GM18502 (cell line): Measurements from ENCODE around the gene PLBD1.

Source experiments
- ATAC-seq: cut with Tn5 transposase; IDR thresholded peaks from one replicate; pipeline ENCODE4 v1.9.1; 2021; ENCODE audit warnings: mild to moderate bottlenecking; ENCODE audit not compliant: unreplicated experiment, poor library complexity

PLBD1 gene, protein sequence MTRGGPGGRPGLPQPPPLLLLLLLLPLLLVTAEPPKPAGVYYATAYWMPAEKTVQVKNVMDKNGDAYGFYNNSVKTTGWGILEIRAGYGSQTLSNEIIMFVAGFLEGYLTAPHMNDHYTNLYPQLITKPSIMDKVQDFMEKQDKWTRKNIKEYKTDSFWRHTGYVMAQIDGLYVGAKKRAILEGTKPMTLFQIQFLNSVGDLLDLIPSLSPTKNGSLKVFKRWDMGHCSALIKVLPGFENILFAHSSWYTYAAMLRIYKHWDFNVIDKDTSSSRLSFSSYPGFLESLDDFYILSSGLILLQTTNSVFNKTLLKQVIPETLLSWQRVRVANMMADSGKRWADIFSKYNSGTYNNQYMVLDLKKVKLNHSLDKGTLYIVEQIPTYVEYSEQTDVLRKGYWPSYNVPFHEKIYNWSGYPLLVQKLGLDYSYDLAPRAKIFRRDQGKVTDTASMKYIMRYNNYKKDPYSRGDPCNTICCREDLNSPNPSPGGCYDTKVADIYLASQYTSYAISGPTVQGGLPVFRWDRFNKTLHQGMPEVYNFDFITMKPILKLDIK

DNA sequence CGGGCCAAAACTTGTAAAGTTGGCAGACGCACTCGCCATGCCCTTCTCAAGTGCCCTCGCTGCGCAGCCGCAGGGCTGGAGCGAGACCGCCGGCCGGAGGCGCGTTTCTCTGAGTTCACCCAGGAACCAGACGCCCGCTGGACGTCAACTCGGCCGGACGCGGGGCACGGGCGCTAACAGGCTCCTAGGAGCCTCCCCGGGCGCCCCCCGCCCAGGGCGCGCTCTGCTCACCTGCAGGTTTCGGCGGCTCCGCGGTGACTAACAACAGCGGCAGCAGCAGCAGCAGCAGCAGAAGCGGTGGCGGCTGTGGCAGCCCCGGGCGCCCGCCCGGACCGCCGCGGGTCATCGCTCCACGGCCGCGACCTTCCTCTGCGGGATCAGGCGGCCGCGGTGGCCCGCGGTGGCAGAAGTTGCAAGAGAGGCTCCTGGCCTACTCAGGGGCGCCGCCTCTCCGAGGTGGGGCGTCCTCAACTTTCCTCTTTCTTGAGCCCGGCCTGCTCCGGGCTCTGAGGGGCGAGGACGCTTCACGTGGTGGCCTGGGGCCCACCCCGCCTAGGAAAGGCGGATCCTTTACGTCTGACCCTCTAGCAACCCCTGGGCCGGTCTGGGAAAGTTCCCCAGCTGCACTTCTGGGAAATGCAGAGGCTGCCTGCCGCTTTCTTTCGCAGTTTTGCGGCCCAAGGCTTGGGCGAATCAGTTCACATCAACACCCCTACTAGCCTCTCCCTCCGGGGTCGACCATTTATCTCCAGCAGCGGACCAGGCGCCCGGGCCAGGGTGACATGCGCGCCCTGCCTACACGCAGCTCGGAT lies at the start of gene PLBD1:
Gene PLBD1, minus strand, starts transcription at position 533 of the 812 bp plus-strand sequence. Its CDS starts 187 bp downstream, at position 346.
- ATAC-seq: peak; percentile 73

DNA sequence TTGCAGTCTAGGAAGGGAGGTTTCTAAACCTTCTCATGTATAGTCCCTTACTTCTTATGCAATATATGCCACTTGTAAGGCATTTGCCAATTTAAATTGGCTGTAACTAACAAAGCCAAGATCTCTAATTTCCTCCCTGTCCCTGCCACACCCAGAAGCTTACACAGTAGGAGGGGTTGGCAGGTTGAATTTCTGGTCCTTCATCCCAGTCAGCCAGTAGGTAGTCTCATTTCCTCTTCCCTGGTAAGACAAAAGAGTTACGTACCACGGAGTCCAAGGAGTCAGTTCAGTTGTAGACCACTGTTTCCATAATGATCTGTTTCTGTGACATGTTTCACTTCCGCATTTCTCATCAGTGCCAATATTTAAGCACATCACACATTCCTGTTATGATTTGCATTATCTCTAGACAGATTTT lies 47.0 kb upstream of the PLBD1 start:
- ATAC-seq: peak; percentile 50

DNA sequence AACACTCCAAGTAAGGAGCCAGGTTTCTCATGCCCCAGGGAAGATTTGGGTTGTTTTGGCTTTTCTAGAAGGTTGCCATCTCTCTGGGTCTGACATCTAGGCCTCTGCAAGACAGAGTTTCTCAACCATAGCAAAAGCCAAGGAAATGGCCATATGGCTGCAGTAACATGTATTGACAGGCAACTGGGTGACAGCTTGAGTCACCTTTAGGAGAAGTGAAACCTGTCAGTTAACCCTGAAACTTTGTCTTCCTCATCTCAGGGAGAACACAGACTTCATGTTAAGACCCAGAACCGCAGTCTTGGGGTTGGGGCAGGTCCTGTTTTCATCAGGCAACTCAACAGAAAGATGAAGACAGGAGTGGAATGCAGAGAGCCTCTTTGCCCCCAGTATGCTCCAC lies 46.0 kb upstream of the PLBD1 start:
- ATAC-seq: peak; percentile 97

DNA sequence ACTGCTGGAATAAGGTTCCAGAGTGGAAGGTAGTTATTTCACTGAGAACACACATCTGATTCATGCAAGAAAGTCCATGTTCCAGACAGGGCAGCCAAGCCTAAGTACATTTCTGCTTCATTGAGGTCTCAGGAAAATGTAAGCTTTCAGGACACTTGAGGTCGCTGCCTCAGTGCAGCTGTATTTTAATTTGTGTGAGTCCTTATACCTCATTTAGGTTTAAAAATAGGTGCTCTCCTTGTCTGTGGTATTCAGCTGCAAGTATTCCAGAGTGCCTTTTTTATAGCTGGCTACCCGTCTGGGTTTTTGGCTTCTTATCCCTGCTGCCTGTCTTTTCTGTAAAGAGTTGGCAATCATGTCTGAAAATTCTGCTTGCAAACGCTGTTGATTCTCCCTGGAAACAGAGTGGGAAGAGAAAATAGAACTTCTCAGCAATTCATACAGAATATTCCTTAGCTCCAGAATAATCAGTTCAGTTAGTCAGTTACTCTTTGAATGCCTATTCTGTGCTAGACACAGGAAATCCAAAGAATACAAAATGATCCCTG lies 45.3 kb upstream of the PLBD1 start:
- ATAC-seq: no peak

DNA sequence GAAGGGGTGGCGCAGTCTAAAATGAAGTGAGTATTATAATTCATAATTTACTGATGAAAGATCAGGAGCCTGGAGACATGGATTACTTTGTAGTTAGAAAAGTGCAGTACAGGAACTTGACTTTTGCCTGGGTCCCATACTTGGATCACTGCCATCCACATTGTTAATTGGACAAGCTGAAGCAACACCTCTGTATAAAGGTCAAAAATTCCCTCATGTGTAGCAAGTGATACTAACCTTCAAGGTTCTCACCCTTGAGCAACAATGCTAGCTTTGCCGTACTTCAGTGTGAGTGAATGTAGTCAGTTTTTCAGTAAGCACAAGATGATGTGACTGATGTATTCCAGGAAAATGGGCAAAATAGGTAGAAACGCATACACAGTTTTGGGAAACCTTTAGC lies 44.6 kb upstream of the PLBD1 start:
- ATAC-seq: no peak

DNA sequence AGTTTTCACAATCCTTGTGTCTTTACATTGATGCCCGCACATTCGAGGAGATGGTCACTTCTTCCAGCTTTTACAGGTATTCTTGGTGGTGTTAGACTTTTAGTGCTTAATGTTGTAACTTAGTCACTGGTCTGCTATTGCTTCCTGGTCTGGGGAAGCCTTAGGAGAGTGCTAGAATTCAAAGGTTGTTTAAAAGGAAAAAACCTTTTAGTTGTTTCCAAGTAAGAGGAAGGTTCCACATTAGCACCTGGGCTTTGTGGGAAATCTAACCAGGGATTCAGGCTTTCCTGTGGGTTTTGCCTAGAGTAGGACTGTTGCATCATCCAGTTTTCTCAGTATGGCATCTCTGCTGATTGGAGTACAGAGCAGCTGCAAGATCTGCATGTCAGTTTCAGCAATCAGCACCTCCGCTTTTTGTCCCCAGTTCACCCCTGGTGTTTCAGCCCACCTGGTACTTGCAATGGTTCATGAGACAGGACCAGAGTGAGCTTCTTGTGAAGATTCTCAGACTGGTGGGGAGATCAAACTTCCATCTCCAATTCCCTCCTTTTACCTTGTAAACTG lies 44.0 kb upstream of the PLBD1 start:
- ATAC-seq: no peak

DNA sequence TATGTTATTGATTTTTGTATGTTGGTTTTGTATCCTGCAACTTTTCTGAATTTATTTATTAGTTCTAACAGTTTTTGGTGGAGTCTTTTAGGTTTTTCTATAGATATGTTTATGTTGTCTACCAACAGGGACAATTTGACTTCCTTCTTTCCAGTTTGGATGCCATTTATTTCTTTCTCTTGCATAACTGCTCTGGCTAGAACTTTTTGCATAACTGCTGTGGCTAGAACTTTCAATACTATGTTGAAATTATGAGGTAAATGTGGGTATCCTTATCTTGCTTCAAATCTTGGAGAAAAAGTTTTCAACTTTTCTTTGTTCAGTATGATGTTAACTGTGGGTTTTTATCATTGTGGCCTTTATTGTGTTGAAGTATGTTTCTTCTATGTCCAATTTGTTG lies 39.9 kb upstream of the PLBD1 start:
- ATAC-seq: no peak

DNA sequence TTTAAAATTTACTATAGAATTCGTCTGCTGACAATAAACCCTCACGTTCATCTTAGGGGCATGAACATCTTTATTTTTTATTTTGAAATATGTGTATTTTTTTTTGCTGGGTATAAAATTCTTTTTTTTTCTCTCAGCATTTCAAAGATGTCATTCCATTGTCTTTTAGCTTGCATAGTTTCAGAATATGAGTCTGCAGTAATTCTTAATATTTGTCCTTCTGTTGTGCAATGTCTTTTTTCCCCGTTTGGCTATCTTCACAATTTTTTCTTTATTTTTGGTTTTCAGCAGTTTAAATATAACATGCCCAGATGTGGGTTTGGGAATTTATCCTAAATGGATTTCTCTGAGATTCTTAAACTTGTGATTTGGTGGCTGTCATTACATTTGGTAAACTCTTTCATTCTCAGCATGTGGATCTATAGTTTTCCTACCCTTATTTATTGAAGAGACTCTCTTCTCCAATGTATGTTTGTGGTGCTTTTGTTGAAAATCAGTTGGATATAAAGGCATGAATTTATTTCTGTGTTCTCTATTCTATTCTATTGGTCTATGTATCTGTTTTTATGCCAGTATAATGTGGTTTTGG lies 37.8 kb upstream of the PLBD1 start:
- no peak for ATAC-seq

DNA sequence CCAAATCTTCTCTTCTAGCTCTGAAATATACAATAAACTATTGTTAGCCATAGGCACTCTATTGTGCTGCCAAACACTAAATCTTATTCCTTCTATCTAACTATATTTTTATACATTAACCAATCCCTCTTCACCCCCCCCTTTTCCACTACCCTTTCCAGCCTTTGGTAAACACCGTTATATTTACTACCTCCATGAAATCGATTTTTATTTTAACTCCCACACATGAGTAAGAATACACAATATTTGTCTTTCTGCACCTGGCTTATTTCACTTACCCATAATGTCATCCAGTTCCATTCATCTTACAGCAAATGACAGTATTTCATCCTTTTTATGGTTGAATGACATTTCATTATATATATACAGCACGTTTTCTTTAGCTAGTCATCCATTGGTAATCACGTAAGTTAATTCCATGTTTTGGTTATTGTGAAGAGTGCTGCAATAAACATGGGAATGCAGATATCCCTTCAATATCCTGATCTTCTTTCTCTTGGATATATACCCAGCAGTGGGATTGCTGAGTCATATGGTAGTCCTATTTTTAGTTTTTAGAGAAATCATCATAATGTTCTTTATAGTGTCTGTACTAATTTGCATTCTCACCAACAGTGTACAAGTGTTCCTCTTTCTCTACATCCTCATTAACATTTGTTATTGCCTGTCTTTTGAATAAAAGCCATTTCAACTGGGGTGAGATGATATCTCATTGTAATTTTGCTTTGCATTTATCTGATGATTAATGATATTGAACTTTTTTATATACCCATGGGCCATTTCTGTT lies 34.2 kb upstream of the PLBD1 start:
- no peak for ATAC-seq

DNA sequence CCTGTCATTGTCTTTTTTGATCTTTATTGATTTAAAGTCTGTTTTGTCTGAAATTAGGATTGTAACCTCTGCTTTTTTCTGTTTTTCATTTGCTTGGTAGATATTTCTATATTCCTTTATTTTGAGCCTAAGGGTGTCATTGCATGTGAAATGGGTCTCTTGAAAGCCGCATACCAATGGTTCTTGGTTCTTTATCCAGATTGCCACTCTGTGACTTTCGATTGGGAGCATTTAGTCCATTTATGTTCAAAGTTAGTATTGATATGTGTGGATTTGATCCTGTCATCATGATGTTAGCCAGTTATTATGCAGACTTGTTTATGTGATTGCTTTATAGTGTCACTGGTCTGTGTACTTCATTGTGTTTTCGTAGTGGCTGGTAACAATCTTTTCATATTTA lies 29.8 kb upstream of the PLBD1 start:
- ATAC-seq: no peak

DNA sequence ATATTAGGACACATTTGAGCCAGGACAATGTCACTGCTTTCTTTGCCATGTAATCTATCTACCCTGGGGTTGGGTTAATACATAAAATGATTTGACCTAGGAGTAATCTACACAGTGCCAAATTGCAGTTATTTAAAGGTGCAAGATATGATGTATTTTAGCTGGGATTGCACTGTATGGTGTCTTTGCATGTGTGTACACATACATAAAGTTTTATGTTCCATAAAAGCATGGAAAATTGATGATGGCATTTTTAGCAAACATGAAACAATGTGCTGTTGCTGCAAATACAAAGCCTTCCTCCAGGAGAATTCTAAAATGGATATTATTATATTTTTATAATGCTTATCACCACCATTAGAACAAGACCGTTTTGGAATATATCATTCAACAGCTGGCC lies 24.0 kb upstream of the PLBD1 start:
- no peak for ATAC-seq

DNA sequence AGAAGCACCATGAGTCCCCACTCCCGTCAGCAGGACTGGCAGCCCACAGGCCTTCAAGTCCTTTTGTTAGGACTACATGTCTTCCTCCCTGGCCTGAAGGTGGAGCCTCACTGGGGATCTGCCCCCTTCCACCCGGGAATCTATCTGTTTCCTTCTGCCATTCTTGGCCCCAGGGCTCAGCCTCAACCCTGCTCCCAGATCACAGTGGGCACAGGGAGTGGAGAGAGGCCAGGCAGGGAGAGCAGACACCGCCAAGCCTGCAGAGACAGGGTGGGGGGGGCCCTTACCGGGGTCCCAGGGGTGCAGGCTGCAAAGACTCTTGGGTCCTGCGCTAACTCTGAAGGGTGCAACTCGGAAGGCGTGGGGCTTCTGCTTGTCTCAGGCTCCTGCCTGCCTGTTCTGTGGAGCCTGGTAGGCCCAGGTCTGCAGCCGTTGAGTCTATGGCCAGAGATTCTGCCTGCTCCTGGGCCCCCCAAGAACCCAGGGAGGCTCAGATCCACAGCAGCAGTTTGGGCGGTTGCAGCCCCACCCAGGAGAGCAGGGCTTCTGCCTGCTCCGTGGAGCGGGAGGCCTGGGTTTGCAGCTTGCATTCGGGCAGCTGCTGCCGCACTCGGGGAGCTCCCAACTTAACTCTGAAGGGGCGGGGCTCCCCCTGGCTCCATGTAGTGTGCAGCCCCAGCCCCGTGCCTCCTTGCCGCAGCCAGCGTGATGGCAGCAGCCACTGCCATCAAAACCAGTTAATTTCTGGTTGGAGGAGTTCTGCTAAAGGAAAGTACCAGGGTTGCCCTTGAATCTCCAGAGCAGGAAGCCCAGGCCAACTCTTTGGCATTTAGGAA lies 21.7 kb upstream of the PLBD1 start:
- no peak for ATAC-seq

DNA sequence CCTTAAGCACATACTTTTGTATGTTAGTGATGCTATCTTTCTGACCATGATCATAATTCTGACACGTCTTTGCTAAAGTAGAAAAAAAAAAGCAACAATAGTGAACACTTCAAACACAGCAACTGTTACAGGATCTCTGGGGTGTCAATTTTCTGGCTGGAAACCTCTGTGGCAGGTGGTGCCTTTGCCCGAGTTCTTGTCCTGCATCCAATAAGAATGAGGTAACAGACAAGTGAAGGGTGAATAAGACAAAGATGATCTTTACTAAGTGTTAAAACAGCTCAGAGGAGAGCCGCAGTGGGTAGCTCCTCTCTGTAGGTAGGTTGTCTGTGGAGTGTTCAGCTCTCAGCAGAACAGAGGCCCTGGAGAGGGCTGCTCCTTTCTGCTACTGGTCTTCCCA lies 20.9 kb upstream of the PLBD1 start:
- no peak for ATAC-seq

DNA sequence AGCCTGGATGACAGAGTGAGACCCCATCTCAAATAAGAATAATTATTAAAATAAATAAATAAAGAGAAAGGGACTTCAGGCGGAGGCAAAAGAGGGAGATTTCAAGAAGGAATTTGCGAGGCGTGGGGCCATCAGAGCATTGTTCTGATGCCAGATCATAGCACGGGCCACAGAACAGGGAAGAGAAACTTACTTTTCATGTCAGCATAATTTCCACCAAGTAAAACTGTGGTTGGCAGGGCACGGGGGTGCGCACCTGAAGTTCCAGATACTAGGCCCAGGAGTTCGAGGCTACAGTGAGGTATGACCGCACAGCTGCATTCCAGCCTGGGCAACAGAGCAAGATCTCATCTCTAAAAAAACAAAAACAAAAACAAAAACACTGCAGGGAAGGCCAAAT lies 11.0 kb upstream of the PLBD1 start:
- ATAC-seq: no peak

DNA sequence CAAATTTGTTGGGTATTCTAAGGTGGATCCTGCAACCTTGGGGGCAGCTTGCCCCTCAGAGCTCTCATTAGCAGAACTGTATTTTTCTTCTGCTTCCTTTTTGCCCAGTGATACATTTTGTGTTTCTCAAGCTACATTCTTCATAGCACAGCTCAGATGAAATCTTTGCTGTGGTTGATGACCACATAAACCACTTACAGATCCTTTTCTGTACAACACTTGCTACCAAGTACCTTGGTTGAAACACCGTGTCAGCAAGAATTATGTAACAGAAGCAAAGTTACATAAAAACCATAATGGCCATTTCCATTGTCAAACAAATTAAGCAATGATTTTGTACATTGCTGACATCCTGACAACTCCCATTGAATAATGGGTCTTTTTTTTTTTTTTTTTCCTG lies 9.7 kb upstream of the PLBD1 start:
- ATAC-seq: peak; percentile 71

DNA sequence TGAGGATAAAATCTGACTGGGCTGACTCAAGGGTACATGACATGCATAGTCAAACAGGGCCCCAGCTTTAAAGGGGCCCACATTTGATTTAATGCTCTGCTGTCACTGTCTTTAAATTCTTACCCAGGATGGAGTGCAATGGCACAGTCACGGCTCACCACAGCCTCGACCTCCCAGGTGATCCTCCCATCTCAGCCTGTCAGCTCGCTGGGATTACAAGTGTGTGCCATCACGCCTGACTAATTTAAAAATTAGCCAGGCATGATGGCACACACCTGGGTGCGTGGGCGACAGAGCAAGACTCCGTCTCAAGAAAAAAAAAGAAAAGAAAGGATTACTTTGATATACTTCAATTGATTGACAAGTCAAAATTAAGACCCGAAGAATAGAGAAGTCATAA lies 9.2 kb upstream of the PLBD1 start:
- ATAC-seq: peak; percentile 14

DNA sequence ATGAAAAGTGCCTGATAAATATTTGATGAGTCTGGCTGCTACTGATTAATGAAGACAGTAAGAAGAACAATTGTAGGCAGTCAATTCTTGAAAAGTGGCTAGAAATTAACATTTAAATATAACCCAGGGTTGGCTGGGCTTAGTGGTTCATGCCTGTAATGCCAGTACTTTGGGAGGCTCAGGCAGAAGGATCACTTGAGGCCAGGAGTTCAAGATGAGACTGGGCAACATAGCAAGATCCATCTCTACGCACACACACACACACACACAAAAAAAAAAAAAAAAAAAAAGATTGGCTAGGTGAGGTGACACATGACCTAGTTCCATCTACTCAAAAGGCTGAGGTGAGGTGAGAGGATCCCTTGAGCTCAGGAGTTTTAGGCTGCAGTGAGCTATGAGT lies 7.9 kb upstream of the PLBD1 start:
- no peak for ATAC-seq

DNA sequence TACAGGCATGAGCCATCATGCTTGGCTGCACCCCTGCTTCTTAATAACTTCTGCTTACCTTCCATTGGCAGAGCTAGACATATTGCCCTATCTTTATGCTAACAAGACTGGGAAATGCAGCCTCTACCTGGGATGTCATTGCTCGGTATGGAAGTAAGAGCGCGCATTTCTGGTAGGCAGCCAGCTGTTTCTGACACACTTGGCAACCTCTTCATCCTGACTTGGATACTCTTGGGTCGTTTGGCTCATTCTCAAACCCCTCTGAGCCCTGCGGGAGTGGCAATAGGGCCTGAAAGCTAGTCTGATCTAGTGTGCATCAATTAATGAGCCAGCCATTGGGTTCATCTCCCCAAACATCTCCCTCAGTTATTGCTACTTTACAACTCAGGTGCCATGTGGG lies 5.4 kb upstream of the PLBD1 start:
- ATAC-seq: no peak

DNA sequence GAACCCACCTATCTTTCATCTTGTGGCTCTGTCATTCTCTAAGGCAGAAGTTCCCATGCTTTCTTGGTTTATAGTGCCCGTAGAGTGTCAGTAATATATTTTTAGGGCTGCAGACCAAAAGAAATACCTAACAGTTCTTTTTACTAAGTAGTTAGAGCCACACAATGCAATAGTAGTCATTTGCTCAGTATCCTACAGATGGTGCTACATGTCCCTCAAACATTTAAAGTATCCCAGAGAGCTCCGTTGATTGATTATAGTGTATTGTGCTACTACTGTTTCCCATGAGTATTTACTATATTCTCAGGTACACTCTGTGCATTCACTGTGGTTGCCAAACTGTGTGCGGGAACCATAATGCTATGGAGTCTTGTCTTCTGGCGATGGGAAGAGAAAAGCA lies 4.7 kb upstream of the PLBD1 start:
- ATAC-seq: peak; percentile 50
